Measurements from ENCODE around the gene ARID5B. TPM values are rescaled to one million over a fixed set of nuclear protein-coding genes. Genes with fewer than 3 reads are reported as not detected.
A peak's percentile ranks its signal among the peaks of the same experiment; 100 is the strongest.
"Not testable (repeated sequence)": the region's sequence is repeated elsewhere in the genome, so short reads cannot be mapped to it uniquely, and the experiment has no call there.

ARID5B gene
- total RNA-seq = 100 to 1,000 TPM in 1 of 2 donors, 10 to 100 TPM in 1; 74.4 to 113 TPM

DNA sequence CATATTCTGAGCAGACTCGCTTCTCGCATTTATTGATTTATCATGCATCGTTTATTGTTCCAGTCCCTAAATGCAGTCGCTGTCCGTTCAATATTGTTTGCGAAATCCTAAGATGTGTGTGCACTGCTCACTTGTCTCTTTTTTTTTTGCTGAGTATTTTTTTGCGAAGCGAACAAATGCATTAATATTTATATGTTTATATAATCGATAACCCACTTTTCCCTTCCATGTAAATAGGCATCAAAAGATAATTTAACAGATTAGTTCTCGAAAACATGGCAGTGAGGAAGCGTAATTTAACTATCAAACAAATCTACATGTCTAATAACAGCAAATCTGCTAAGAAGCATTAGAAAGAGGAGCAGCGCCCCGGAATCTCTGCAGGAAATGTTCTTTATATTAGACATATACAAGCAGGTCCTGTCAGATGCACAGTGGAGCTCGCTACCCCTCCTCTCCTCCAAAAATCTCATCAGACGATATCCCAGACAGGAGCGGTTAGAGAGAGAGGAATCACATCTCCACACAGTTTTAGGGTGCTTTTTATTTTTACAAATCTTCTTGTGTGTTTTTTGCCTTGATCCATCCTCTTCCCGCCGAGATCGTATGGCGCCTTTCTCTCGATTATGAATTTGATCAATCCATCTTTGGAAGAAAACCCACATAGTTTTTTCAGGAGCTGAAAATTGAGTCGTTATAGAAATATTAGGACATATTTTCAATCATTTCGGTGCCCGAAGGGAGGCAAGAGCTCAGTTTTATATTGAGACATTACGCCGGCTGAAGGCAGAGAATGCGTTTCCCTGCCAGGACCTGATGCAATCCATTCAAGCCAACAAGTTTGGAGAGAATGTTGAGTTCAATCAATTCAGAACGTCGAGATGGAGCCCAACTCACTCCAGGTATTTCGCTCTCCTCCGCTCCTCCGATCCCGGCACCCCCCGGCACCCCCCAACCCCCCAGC is at the start of gene ARID5B:
Gene ARID5B, plus strand, starts transcription at position 871 of the 964 bp plus-strand sequence. Its CDS starts 11 bp downstream, at position 882.
- DNase-seq (peak; percentile 51 to 62), ATAC-seq (replicated peaks in 1 of 2) (no peak)
- peak within 1 kb of the TSS; percentile 92 for H3K27ac Mint-ChIP-seq
- peaks cover 57% of the 10 kb centered on the region for H3K4me1 Mint-ChIP-seq (ENCODE audit: low read depth)
- peaks cover 12 to 19% of the 10 kb centered on the region in 2 donors for H3K36me3 Mint-ChIP-seq (ENCODE audit: insufficient read depth in 2 of 2)
- no peaks in the 10 kb centered on the region for H3K27me3 Mint-ChIP-seq (ENCODE audit: low read depth)
- H3K4me3 Mint-ChIP-seq = peak within 1 kb of the TSS; percentile 88 to 93
- H3K9me3 Mint-ChIP-seq = no peaks in the 10 kb centered on the region

- Mint-ChIP-seq H3K27ac (no peak overlapping the region), H3K4me1 (ENCODE audit: low read depth) (peaks cover 2% of the 10 kb centered on the region), H3K4me3 (no peak overlapping the region), H3K36me3 (ENCODE audit: insufficient read depth in 2 of 2) (no peaks in the 10 kb centered on the region), H3K9me3 (no peaks in the 10 kb centered on the region), H3K27me3 (ENCODE audit: low read depth) (peaks cover 6% of the 10 kb centered on the region)
- ATAC-seq (replicated peaks in 1 of 2) (no peak), DNase-seq (no peak)
Observed at GRCh38 chr10:61852261-61852660, 49.2 kb upstream of the ARID5B start.

- H3K4me3 Mint-ChIP-seq = no peak overlapping the region
- DNase-seq (no peak), ATAC-seq (replicated peaks in 1 of 2) (no peak)
- H3K27ac Mint-ChIP-seq = no peak overlapping the region
- no peaks in the 10 kb centered on the region for H3K4me1 Mint-ChIP-seq (ENCODE audit: low read depth)
- H3K36me3 Mint-ChIP-seq (ENCODE audit: insufficient read depth in 2 of 2) = no peaks in the 10 kb centered on the region
- H3K27me3 Mint-ChIP-seq (ENCODE audit: low read depth) = peaks cover 6% of the 10 kb centered on the region
- peaks cover 0 to 1% of the 10 kb centered on the region in 2 donors for H3K9me3 Mint-ChIP-seq
Observed at GRCh38 chr10:61855771-61856170, 45.7 kb upstream of the ARID5B start.

DNA sequence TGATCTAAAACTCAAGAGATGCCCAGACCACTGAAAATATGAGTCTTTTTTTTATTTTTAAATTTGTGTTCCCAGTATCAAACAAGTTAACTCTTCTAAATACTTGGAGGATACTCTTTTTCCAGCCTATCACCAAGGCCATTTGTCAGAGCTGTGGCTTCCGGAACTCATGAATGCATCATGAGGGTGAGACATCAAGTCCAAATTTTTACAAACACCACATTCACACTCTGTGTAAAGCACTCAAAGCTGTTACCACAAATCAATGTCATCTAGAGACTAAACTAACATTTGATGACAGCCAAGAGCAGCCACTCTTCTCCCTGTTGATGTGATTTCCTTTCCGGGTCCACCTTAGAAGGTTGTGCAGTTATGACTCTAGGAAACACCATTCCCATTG is 43.8 kb upstream of the ARID5B start:
- DNase-seq (no peak), ATAC-seq (replicated peaks in 1 of 2) (no peak)
- H3K27me3 Mint-ChIP-seq (ENCODE audit: low read depth) = peaks cover 6% of the 10 kb centered on the region
- no peaks in the 10 kb centered on the region for H3K4me1 Mint-ChIP-seq (ENCODE audit: low read depth)
- no peak overlapping the region for H3K4me3 Mint-ChIP-seq
- H3K36me3 Mint-ChIP-seq (ENCODE audit: insufficient read depth in 2 of 2) = no peaks in the 10 kb centered on the region
- H3K9me3 Mint-ChIP-seq = peaks cover 0 to 1% of the 10 kb centered on the region in 2 donors
- no peak overlapping the region for H3K27ac Mint-ChIP-seq

- DNase-seq (no peak), ATAC-seq (replicated peaks in 1 of 2) (no peak)
- Mint-ChIP-seq H3K27me3 (ENCODE audit: low read depth) (peaks cover 6% of the 10 kb centered on the region), H3K9me3 (peaks cover 0 to 1% of the 10 kb centered on the region in 2 donors), H3K27ac (no peak overlapping the region), H3K4me1 (ENCODE audit: low read depth) (no peaks in the 10 kb centered on the region), H3K36me3 (ENCODE audit: insufficient read depth in 2 of 2) (no peaks in the 10 kb centered on the region), H3K4me3 (no peak overlapping the region)
Observed at GRCh38 chr10:61859786-61860185, 41.7 kb upstream of the ARID5B start.

DNA sequence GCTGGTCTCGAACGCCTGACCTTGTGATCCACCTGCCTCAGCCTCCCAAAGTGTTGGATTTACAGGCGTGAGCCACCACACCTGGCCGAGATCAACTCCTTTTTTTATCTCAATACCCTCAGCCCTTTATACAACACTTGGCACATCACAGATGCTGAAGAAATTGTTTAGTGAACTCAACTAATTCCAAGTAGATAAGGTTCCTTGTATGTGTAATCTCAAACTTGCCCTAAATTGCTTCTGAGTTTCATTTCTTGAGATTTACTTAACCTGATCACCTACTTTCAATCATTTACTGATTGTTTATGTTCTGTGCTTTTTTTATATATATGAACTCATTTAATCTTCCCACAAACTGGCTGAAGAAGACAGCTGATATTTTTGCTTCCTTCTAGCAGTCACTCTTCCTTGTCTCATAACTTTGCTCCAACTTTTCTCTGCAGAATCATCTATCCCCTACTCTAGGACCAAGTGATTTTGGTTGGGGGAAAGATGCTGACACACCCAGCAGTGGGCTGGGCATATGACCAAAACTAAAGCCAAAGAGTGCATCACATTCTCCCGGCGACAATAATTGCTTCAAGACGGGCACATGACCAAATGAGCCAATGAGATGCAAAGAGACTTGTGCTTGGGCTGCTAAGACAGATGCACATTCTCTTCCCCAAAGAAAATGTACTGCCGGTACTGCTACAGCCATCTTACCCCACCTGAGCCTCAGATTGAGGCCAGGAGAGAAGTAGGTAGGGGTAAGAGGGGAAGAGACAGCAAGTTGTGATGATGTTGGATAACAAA is 40.3 kb upstream of the ARID5B start:
- Mint-ChIP-seq H3K4me3 (no peak overlapping the region), H3K27ac (no peak overlapping the region), H3K36me3 (ENCODE audit: insufficient read depth in 2 of 2) (no peaks in the 10 kb centered on the region), H3K9me3 (peaks cover 0 to 1% of the 10 kb centered on the region in 2 donors), H3K27me3 (ENCODE audit: low read depth) (no peaks in the 10 kb centered on the region), H3K4me1 (ENCODE audit: low read depth) (no peaks in the 10 kb centered on the region)
- ATAC-seq (replicated peaks in 1 of 2) (no peak), DNase-seq (no peak)

- Mint-ChIP-seq H3K4me3 (no peak overlapping the region), H3K9me3 (peaks cover 0 to 1% of the 10 kb centered on the region in 2 donors), H3K36me3 (ENCODE audit: insufficient read depth in 2 of 2) (no peaks in the 10 kb centered on the region), H3K27me3 (ENCODE audit: low read depth) (no peaks in the 10 kb centered on the region), H3K4me1 (ENCODE audit: low read depth) (peaks cover 12% of the 10 kb centered on the region), H3K27ac (no peak overlapping the region)
- DNase-seq (no peak), ATAC-seq (replicated peaks in 1 of 2) (no peak)
Observed at GRCh38 chr10:61863981-61864380, 37.5 kb upstream of the ARID5B start.

DNA sequence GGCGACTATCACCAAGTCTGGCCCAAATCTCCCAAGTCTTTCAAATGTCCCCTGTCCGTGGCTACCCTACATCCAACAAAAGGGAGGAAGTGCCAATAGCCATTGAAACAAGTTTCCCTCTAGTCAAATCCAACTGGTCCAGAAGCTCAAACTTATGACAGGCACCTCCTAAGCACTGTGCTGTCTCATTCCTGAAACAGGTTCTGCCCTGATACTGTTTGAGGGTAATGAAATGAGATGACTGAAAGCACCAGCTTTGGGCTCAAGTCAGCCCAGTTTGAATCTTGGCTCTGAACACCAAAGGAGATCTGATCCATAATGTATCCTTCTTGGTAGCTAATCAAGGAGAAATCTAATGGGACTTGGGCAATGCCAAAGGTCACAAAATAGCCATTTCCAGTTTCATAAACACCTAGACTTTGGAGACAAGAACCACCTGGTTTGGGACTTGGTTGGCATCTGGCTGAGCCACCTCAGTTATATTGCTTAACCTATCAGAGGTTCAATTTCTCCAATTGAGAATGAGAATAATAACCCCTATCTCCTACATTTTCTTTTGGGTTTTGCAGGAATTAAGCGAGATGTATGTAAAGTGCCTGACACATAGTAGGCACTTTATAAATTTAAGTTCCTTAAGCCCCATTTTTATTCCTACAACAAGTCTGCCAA is 34.7 kb upstream of the ARID5B start:
- peak; percentile 78 to 91 for ATAC-seq (replicated peaks in 1 of 2)
- H3K36me3 Mint-ChIP-seq (ENCODE audit: insufficient read depth in 2 of 2) = no peaks in the 10 kb centered on the region
- H3K27me3 Mint-ChIP-seq (ENCODE audit: low read depth) = no peaks in the 10 kb centered on the region
- H3K9me3 Mint-ChIP-seq = no peaks in the 10 kb centered on the region
- H3K4me1 Mint-ChIP-seq (ENCODE audit: low read depth) = peaks cover 12% of the 10 kb centered on the region
- no peak overlapping the region for H3K27ac Mint-ChIP-seq
- DNase-seq = peak in 1 of 2 donors; percentile 12
- H3K4me3 Mint-ChIP-seq = peak overlapping the region; percentile 68 to 82

- Mint-ChIP-seq H3K4me1 (ENCODE audit: low read depth) (peaks cover 12% of the 10 kb centered on the region), H3K4me3 (peak overlapping the region; percentile 68 to 82)
- peak in 1 of 2 donors; percentile 10 for DNase-seq
- H3K36me3 Mint-ChIP-seq (ENCODE audit: insufficient read depth in 2 of 2); H3K27me3 Mint-ChIP-seq (ENCODE audit: low read depth); ATAC-seq (replicated peaks in 1 of 2); H3K27ac Mint-ChIP-seq; H3K9me3 Mint-ChIP-seq: not testable (repeated sequence)
Observed at GRCh38 chr10:61867374-61867773, 34.1 kb upstream of the ARID5B start.

- not testable (repeated sequence) for H3K27ac Mint-ChIP-seq; ATAC-seq (replicated peaks in 1 of 2); H3K27me3 Mint-ChIP-seq (ENCODE audit: low read depth); H3K9me3 Mint-ChIP-seq; H3K36me3 Mint-ChIP-seq (ENCODE audit: insufficient read depth in 2 of 2)
- Mint-ChIP-seq H3K4me1 (ENCODE audit: low read depth) (peaks cover 12% of the 10 kb centered on the region), H3K4me3 (peak overlapping the region; percentile 68 to 82)
- peak; percentile 61 to 68 for DNase-seq
Observed at GRCh38 chr10:61867817-61868216, 33.7 kb upstream of the ARID5B start.

DNA sequence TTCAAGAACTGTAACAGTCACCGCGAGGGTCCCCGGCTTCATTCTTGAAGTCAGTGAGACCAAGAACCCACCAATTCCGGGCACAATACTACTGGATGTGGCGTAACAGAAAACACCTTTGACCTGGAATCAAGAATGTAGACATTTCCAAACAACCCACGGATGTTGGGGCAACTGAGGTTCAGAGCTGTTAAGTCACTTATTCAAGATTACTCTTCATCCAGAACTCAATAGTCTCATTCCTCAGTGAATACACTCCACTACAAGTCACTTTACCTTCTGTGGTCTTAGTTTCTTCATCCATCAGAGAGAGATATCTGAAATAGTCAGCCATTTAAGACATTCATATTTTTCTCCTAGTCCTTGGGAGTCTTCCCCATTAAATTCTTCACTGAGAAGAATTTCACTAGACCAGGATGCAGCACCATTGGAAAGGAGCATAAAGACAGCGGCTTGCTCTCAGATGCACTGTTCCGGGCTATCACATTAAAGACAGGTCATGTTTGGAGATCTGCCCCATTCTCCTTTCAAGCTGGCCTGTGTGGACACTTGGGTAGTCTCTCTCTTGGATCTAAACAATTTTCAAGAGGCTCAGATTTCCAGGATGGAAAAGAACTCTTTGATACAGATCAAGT is 32.3 kb upstream of the ARID5B start:
- ATAC-seq (replicated peaks in 1 of 2) (no peak), DNase-seq (no peak)
- H3K27me3 Mint-ChIP-seq (ENCODE audit: low read depth) = peaks cover 5% of the 10 kb centered on the region
- H3K27ac Mint-ChIP-seq = no peak overlapping the region
- H3K36me3 Mint-ChIP-seq (ENCODE audit: insufficient read depth in 2 of 2) = no peaks in the 10 kb centered on the region
- no peak overlapping the region for H3K4me3 Mint-ChIP-seq
- H3K9me3 Mint-ChIP-seq = no peaks in the 10 kb centered on the region
- peaks cover 16% of the 10 kb centered on the region for H3K4me1 Mint-ChIP-seq (ENCODE audit: low read depth)

DNA sequence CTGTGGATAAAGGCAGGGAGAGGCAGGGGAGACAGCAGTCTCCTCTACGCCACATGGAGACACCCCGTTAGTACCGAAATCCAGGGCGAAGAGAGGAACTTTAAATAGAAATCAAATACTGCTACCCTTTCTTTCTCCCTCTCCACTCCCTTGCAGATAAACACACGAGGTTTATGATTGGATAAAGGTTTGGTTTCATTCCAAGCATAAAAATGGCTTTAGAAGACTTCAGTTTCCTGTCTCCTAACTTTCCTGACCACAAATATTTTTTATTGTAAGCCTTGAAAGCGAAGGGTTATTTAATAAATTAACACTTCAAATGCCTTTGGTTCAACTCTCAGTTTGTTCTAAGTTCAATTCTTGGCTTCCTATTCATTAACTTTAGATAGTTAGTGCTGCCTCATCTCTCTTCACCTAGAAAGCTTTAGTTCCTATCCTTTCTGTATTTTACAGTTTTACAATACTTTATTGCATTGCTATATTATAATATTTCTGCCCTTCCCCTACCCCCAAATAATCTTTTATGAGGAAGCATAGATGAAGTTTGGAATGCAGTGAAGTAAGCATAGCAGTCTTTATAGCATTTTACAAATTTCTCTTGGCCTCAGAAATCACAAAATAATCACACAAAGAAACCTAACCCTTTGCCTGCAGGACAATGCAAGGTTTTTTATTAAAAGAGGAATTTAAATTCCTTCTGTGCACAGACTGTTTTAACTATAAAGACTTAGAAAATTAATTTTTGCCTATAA is 31.5 kb upstream of the ARID5B start:
- Mint-ChIP-seq H3K9me3 (no peaks in the 10 kb centered on the region), H3K27ac (no peak overlapping the region), H3K4me3 (no peak overlapping the region), H3K4me1 (ENCODE audit: low read depth) (peaks cover 16% of the 10 kb centered on the region), H3K27me3 (ENCODE audit: low read depth) (peaks cover 8% of the 10 kb centered on the region), H3K36me3 (ENCODE audit: insufficient read depth in 2 of 2) (no peaks in the 10 kb centered on the region)
- ATAC-seq (replicated peaks in 1 of 2) (no peak), DNase-seq (no peak)

Data from activated T-cell treated with anti-CD3 and anti-CD28 coated beads, Interleukin-2, amount 50 U/mL, for 72 hours (primary cell).